ENCODE results near the gene GATA3.
A peak's percentile ranks its signal among the peaks of the same experiment; 100 is the strongest.

Gene GATA3

DNA sequence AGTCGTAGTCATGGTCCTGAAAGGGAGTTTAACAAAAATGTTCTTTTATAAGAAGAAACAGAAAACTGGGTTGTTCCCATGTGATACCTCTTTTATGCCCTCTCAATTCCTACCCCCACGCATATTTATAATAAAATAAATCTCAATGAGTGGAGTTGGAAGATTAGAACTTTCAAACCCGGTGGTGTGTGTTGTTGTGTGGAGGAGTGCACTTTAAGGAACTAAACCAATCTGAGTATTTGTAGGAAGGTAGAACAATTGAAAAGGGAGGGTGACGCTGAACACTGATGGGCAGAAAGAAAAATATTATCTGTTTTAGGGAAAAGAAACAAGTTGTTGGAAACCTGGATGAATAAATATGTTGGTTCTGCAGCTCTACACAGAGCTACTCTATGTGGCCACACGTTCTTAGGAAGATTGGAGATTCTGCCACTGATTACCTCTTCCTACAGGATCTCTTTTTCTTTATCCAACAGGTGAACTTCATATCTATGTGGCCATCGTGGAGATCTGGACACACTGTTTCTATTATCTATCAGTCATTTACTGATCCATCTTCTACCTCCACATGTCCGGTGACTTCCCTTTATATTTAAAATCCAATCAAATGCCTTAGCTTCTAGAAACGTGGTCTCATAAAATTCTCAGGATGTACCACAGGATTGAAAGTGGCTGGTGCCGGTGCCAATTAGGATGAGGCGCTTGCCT, 13.1 kb upstream of the GATA3 start:
- H3K4me1 Mint-ChIP-seq = peaks cover 36% of the 10 kb centered on the region
- no peak overlapping the region for H3K4me3 Mint-ChIP-seq
- H3K9me3 Mint-ChIP-seq = peaks cover 6% of the 10 kb centered on the region
- TF ChIP-seq, protein P1, sequence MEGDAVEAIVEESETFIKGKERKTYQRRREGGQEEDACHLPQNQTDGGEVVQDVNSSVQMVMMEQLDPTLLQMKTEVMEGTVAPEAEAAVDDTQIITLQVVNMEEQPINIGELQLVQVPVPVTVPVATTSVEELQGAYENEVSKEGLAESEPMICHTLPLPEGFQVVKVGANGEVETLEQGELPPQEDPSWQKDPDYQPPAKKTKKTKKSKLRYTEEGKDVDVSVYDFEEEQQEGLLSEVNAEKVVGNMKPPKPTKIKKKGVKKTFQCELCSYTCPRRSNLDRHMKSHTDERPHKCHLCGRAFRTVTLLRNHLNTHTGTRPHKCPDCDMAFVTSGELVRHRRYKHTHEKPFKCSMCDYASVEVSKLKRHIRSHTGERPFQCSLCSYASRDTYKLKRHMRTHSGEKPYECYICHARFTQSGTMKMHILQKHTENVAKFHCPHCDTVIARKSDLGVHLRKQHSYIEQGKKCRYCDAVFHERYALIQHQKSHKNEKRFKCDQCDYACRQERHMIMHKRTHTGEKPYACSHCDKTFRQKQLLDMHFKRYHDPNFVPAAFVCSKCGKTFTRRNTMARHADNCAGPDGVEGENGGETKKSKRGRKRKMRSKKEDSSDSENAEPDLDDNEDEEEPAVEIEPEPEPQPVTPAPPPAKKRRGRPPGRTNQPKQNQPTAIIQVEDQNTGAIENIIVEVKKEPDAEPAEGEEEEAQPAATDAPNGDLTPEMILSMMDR (IDR thresholded peaks at IDR 0.05; ENCODE audit: unreplicated experiment in 3 of 3) = no peak
- H3K27me3 Mint-ChIP-seq (ENCODE audit: low read depth) = peaks cover 100% of the 10 kb centered on the region
- no peak overlapping the region for H3K27ac Mint-ChIP-seq
- H3K36me3 Mint-ChIP-seq (ENCODE audit: low read depth) = no peaks in the 10 kb centered on the region

DNA sequence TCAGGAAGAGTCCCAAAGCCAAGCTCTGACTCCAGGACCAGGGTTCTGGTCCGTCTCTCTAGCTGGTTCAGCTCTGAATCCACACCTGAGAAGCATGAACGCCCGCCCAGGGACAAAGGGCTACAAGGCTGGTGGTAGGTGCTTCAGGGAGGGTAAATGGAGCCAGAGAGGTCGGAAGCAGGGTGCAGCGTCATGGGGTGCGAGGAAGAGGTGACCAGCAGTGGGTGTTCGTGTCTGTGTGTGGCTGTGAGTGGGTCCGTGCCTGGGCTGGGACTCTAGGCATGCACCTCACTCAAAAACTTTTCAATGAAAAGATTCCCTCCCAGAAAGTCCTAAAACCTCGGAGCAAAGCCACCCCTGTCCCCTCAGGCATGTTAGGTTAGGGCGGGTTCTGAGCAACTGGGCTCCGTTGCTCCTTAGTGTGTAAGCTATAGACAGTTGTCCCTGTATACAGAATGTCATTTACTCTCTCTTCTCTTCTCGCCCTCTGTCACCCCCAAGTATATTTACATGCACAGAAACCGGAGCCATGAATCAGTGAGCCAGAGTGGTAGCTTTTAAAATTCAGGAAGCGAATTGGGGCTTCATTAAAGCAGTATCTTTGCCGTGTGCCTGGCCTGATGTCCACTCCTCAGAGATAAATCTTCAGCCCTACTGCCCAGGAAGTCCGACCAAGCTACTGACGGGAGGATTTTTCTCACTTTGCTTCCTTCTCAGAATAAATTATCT, 12.3 kb upstream of the GATA3 start:
- Mint-ChIP-seq H3K27me3 (ENCODE audit: low read depth) (peaks cover 100% of the 10 kb centered on the region), H3K36me3 (ENCODE audit: low read depth) (no peaks in the 10 kb centered on the region), H3K9me3 (peaks cover 6% of the 10 kb centered on the region), H3K4me1 (peaks cover 35% of the 10 kb centered on the region), H3K27ac (no peak overlapping the region), H3K4me3 (peak overlapping the region in 1 of 3 experiments; percentile 0)
- TF ChIP-seq, protein P1 (IDR thresholded peaks at IDR 0.05; ENCODE audit: unreplicated experiment in 3 of 3) = no peak

DNA sequence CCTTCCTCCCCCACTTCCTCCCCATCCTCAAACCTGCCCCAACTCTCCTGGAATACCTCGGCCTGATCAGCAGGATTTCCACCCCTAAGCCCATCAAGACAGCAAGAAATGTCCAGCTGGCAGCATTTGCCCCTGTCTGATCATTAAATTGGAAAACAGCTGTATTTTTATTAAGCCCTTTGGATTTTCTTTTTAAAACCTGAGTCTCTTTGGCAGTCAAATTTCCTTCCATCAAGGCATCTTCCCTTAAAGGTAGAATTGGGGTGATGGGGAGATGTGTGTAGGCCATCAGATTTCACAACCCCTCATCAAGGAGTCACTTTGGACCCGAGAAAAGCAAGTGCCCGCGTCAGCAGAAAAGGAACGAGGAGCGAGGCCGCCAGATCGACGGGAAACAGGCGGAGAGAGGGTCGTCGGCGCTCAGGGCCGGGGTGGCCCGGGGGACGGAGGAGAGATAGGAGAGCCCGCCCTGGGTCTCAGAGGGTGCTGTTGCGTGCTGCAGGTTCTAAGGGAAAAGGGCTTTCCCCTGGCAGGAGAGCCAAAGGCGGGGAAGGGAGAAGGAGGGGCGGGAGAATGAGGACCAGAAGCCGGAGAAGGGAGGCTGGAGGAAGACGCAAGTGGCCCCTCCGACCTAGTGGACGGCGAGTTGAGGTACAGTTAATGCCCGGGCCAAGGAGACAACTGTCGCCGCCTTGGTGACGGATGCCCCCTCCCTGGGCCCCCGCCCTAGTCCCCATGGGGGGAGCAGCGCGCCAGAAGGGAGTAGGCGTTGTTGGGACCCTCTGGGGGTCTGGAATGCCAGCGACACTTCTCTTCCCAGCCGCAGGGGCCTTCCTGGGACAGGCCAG, 11.5 kb upstream of the GATA3 start:
- TF ChIP-seq, protein P1 (IDR thresholded peaks at IDR 0.05; ENCODE audit: unreplicated experiment in 3 of 3) = no peak
- Mint-ChIP-seq H3K27ac (no peak overlapping the region), H3K9me3 (peaks cover 6% of the 10 kb centered on the region), H3K4me3 (peak overlapping the region in 2 of 3 experiments; percentile 1 to 51), H3K36me3 (ENCODE audit: low read depth) (no peaks in the 10 kb centered on the region), H3K27me3 (ENCODE audit: low read depth) (peaks cover 100% of the 10 kb centered on the region), H3K4me1 (peaks cover 30% of the 10 kb centered on the region)

DNA sequence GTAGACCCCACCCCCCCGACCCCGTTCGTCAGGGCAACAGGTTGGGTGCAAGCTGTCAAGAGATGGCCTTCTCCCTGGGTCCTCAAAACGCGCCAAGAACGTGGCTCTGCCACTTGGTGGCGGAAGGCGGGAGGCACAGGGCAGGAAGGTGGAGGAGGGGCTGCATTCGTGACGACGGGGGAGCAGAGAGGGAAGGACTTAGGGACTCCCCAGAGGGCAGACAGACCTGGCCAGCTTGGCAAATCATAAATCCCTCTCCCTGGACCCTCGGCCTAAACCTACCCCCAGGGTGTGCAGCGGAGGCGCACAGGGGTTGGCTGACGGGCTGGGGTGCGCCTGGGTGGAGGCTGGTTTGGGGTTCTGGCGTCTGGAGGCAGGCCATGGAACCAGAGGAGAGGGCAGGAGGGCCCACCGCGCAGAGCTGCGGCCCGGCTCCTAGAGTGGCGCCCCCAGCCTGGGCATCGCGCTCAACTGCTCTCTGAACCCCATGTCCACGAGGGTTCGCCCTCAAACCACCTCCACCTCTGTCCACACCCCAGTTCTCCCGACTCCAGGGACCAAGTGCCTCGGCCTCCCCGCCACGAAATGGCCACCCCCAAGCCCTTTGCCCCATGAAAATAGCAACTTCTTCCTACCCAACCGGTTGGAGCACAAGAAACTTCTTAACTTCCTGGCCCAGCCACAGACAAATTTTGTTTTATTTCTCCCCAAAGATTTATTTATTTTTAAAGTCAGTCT, 10.8 kb upstream of the GATA3 start:
- Mint-ChIP-seq H3K9me3 (peaks cover 6% of the 10 kb centered on the region), H3K4me3 (peak overlapping the region in 1 of 3 experiments; percentile 73), H3K4me1 (peaks cover 30% of the 10 kb centered on the region)

DNA sequence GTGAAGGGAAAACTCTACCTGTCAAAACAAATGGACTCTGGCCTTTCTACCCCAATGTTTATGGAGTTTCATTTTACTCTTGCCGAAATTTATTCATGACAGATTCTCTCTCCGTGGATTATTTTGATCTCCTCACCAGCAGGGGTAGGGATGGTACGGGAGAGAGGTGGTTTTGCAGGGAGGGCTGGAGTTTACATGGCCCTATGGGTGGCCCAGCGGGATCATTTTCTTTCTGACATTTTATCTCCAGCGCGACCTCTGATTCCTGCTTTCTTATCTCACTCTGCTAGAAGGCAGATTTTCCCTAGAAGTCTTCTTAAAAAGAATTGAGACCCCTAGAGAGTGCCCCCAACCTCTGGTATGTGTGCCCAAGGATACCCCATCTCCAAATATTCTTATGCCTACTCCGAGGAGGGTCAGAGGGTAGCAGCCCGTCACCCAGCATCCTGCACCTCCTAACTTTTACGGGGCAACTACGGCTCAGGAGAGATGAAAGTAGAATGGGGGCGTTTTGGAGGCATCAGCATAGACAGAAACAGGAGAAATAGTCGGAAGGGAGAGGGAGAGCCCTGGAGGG, 10.1 kb upstream of the GATA3 start:
- H3K9me3 Mint-ChIP-seq = peaks cover 2% of the 10 kb centered on the region
- TF ChIP-seq, protein P1 (IDR thresholded peaks at IDR 0.05; ENCODE audit: unreplicated experiment in 3 of 3) = no peak
- H3K27me3 Mint-ChIP-seq (ENCODE audit: low read depth) = peaks cover 100% of the 10 kb centered on the region
- peak overlapping the region; percentile 48 to 73 (median 51) for H3K4me3 Mint-ChIP-seq
- H3K4me1 Mint-ChIP-seq = peaks cover 30% of the 10 kb centered on the region
- H3K36me3 Mint-ChIP-seq (ENCODE audit: low read depth) = no peaks in the 10 kb centered on the region
- no peak overlapping the region for H3K27ac Mint-ChIP-seq

More for the DNA sequence above, 10.8 kb upstream of the GATA3 start:
- no peaks in the 10 kb centered on the region for H3K36me3 Mint-ChIP-seq (ENCODE audit: low read depth)
- no peak overlapping the region for H3K27ac Mint-ChIP-seq
- TF ChIP-seq, protein P1 (IDR thresholded peaks at IDR 0.05; ENCODE audit: unreplicated experiment in 3 of 3) = peak in 1 of 3 experiments; percentile 21
- peaks cover 100% of the 10 kb centered on the region for H3K27me3 Mint-ChIP-seq (ENCODE audit: low read depth)
